GM10266 (cell line): ENCODE data around the gene APOE.
A peak's percentile ranks its signal among the peaks of the same experiment; 100 is the strongest.

Source experiments
- DNase-seq: peaks from one replicate; pipeline ENCODE4 v3.0.0; 2012; ENCODE audit errors: extremely low spot score
- CTCF ChIP-seq: IDR thresholded peaks from 2 replicates; pipeline ENCODE4 v1.5.1; 2012; ENCODE audit warnings: mild to moderate bottlenecking, low read depth; ENCODE audit not compliant: control insufficient read depth, insufficient read depth; ENCODE audit errors: missing control alignments

APOE gene

GRCh38 chr19:44893332-44894051 lies 12.1 kb upstream of the APOE start:
- TF ChIP-seq CTCF = no peak

GRCh38 chr19:44894052-44894400 lies 11.6 kb upstream of the APOE start:
- TF ChIP-seq CTCF = no peak

More at GRCh38 chr19:44893332-44894051, 12.1 kb upstream of the APOE start:
- no peak for DNase-seq

GRCh38 chr19:44894946-44895345 lies 10.7 kb upstream of the APOE start:
- no peak for DNase-seq
- no peak for TF ChIP-seq CTCF

More at GRCh38 chr19:44894052-44894400, 11.6 kb upstream of the APOE start:
- no peak for DNase-seq

DNA sequence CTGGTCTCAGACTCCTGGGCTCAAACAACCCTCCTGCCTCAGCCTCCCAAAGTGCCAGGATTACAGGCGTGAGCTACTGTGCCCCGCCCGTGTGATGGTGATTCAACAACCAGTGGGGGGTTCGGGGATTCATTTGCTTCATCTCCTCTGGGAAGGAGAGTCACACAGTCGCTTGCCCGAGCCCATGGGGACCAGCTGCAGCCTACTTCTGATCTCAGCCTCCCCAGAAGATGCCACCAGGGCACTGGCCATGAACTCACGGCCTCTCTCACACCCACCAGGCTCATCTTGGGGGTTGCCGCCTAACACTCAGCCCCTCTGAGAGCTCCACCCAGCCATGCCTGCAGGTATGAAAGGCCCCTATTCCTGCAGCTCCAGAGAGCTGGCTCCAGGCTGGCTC lies 7.8 kb upstream of the APOE start:
- TF ChIP-seq CTCF = no peak

GRCh38 chr19:44900328-44901244 lies 5.0 kb upstream of the APOE start:
- DNase-seq = no peak
- no peak for TF ChIP-seq CTCF

More for the DNA sequence above, 7.8 kb upstream of the APOE start:
- DNase-seq = no peak

GRCh38 chr19:44903216-44903601 lies 2.4 kb upstream of the APOE start:
- DNase-seq = no peak
- TF ChIP-seq CTCF = no peak

DNA sequence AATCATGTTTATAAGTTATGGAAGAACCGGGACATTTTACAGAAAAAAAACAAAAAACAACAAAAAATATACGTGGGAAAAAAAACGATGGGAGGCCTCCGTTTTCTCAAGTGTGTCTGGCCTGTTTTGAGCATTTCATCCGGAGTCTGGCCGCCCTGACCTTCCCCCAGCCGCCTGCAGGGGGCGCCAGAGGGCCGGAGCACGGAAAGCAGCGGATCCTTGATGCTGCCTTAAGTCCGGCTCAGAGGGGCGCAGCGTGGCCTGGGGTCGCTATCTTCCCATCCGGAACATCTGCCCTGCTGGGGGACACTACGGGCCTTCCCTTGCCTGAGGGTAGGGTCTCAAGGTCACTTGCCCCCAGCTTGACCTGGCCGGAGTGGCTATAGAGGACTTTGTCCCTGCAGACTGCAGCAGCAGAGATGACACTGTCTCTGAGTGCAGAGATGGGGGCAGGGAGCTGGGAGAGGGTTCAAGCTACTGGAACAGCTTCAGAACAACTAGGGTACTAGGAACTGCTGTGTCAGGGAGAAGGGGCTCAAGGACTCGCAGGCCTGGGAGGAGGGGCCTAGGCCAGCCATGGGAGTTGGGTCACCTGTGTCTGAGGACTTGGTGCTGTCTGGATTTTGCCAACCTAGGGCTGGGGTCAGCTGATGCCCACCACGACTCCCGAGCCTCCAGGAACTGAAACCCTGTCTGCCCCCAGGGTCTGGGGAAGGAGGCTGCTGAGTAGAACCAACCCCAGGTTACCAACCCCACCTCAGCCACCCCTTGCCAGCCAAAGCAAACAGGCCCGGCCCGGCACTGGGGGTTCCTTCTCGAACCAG lies 1.8 kb upstream of the APOE start:
- peak; percentile 85 for DNase-seq
- TF ChIP-seq CTCF = peak; percentile 99
